ENCODE data around the gene RGS10.

RGS10 gene

GRCh38 chr10:119494236-119495020 is 48.1 kb downstream of the RGS10 start:
- TF ChIP-seq CTCF (conservative IDR thresholded peaks at IDR 0.05; ENCODE audit: low read length) = no peak
- peak; percentile 48 for DNase-seq (ENCODE audit: low read depth)
- no peak overlapping the region for H3K4me3 ChIP-seq (ENCODE audit: low read length)

GRCh38 chr10:119493155-119493554 is 49.4 kb downstream of the RGS10 start:
- DNase-seq (ENCODE audit: low read depth) = no peak
- H3K4me3 ChIP-seq (ENCODE audit: low read length) = no peak overlapping the region
- TF ChIP-seq CTCF (conservative IDR thresholded peaks at IDR 0.05; ENCODE audit: low read length) = no peak

- DNase-seq (ENCODE audit: low read depth) = no peak
- no peak overlapping the region for H3K4me3 ChIP-seq (ENCODE audit: low read length)
- no peak for TF ChIP-seq CTCF (conservative IDR thresholded peaks at IDR 0.05; ENCODE audit: low read length)
Observed at GRCh38 chr10:119491966-119492757, 50.4 kb downstream of the RGS10 start.

GRCh38 chr10:119489991-119490326 is 52.6 kb downstream of the RGS10 start:
- no peak overlapping the region for H3K4me3 ChIP-seq (ENCODE audit: low read length)
- TF ChIP-seq CTCF (conservative IDR thresholded peaks at IDR 0.05; ENCODE audit: low read length) = no peak
- no peak for DNase-seq (ENCODE audit: low read depth)

- TF ChIP-seq CTCF (conservative IDR thresholded peaks at IDR 0.05; ENCODE audit: low read length) = no peak
- no peak for DNase-seq (ENCODE audit: low read depth)
- H3K4me3 ChIP-seq (ENCODE audit: low read length) = no peak overlapping the region
Observed at GRCh38 chr10:119488675-119489074, 53.8 kb downstream of the RGS10 start.

GRCh38 chr10:119483839-119484238 is 58.7 kb downstream of the RGS10 start:
- no peak for TF ChIP-seq CTCF (conservative IDR thresholded peaks at IDR 0.05; ENCODE audit: low read length)
- no peak overlapping the region for H3K4me3 ChIP-seq (ENCODE audit: low read length)
- no peak for DNase-seq (ENCODE audit: low read depth)

GRCh38 chr10:119483001-119483400 is 59.5 kb downstream of the RGS10 start:
- no peak overlapping the region for H3K4me3 ChIP-seq (ENCODE audit: low read length)
- TF ChIP-seq CTCF (conservative IDR thresholded peaks at IDR 0.05; ENCODE audit: low read length) = no peak
- DNase-seq (ENCODE audit: low read depth) = no peak

All from AG10803 (cell line).